Spleen (tissue), 7 donors: ENCODE results near the gene TMEM53.

Source experiments
- POLR2A ChIP-seq, 3 donors: fragments of 450-650 bp; IDR thresholded peaks; one replicate each; pipeline ENCODE4 v1.5.1; 2017; ENCODE audit warnings: antibody characterized with exemption in 3 of 3, mild to moderate bottlenecking in 1 of 3
- POLR2AphosphoS5 ChIP-seq, 3 donors: sonication (generic); formaldehyde crosslinking; IDR thresholded peaks; one replicate each; pipeline ENCODE4 v1.5.1; 2017; ENCODE audit warnings: antibody characterized with exemption in 3 of 3
- TF ChIP-seq, protein P1 (sequence below), 11 experiments: fragments of 200-600 bp in 7 of 11; fragments of 450-650 bp in 4 of 11; sonication (generic) in 4 of 11; IDR thresholded peaks in 8 of 11; conservative IDR thresholded peaks in 3 of 11; 1 replicate in 7 of 11; 2 replicates in 4 of 11; pipeline versions ENCODE4 v1.4.0 to v1.8.0; 2016 to 2021; ENCODE audit warnings: antibody characterized with exemption in 11 of 11, inconsistent platforms in 4 of 11, mild to moderate bottlenecking in 1 of 11
- donor health status: DM: no; HTN: no; CAD: no; lungs with moderate emphysema.
- donor health status: DM: no; HTN: no; CAD: no.
- donor health status: DM: no; HTN: no; CAD: no.

DNA sequence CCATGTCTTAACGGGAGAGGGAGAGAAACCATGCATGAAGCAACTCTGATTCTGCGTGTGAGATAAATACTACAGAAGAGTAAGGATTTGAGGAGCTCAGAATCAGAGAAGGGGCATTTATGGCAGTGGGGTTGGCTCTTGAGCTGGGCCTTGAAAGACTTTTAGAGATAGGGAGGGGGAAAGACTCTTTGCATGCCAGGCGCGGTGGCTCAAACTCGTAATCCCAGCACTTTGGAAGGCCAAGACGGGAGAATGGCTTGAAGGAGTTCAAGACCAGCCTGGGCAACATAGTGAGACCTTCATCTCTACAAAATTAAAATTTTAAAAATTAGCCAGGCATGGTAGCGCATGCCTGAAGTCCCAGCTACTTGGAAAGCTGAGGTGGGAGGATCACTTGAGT, 905 bp upstream of the TMEM53 start:
- TF ChIP-seq, protein P1, sequence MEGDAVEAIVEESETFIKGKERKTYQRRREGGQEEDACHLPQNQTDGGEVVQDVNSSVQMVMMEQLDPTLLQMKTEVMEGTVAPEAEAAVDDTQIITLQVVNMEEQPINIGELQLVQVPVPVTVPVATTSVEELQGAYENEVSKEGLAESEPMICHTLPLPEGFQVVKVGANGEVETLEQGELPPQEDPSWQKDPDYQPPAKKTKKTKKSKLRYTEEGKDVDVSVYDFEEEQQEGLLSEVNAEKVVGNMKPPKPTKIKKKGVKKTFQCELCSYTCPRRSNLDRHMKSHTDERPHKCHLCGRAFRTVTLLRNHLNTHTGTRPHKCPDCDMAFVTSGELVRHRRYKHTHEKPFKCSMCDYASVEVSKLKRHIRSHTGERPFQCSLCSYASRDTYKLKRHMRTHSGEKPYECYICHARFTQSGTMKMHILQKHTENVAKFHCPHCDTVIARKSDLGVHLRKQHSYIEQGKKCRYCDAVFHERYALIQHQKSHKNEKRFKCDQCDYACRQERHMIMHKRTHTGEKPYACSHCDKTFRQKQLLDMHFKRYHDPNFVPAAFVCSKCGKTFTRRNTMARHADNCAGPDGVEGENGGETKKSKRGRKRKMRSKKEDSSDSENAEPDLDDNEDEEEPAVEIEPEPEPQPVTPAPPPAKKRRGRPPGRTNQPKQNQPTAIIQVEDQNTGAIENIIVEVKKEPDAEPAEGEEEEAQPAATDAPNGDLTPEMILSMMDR (IDR thresholded peaks at IDR 0.05 in 8 of 11, conservative IDR thresholded peaks at IDR 0.05 in 3 of 11), result no peak
- TF ChIP-seq POLR2A (IDR thresholded peaks at IDR 0.05) (no peak), POLR2AphosphoS5 (IDR thresholded peaks at IDR 0.05) (no peak)
